Endothelial cell of hepatic sinusoid (primary cell): Measurements from ENCODE around the gene PCGF1.

ENCODE experiments used
- in situ Hi-C: cut with HindIII; loops from 2 replicates; pipeline ENCODE4 v1.10.0; 2017; ENCODE audit warnings: low sequenced_read_pairs

PCGF1 gene

DNA sequence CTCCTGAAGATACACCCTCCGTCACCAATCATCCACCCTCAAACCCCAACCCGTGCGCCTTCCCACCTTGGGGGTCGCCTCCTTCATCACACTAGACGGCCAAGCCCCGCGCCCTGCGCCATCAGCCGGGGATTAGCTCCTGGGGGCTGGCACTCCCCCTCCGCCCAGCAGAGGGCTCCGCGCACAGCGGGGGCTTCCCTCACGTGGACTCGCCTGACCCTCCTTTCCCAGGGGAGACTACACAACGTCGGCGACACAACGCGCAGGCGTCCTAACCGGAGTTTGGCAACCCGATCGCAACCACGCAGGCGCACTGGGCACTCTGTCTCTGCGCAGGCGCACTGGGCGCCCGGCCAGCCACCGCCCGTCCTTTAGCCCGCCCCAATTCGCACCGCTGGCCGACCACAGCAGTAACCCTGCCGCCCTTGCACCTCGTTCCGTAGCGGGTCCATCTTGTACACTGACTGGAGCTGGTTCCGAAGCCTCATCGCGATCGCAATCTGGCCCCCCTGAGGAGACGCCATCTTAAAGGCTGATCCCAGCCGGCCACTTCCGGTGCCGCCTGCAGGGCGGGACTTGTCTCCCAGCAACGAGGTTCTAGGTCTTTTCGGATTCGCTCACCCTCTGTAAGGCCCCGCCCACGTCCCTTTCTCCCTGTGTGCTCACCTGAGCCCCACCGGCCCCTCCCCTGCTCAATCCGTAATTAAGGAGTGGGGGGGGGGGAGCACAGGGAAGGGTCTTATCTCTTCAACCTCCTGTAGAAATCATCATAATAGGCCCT, at the start of gene PCGF1:
TSS of gene PCGF1 (minus strand) at position 551 of the 781 bp plus-strand sequence. CDS start at position 524, 27 bp downstream.
- in situ Hi-C loops, result no loop called here

DNA sequence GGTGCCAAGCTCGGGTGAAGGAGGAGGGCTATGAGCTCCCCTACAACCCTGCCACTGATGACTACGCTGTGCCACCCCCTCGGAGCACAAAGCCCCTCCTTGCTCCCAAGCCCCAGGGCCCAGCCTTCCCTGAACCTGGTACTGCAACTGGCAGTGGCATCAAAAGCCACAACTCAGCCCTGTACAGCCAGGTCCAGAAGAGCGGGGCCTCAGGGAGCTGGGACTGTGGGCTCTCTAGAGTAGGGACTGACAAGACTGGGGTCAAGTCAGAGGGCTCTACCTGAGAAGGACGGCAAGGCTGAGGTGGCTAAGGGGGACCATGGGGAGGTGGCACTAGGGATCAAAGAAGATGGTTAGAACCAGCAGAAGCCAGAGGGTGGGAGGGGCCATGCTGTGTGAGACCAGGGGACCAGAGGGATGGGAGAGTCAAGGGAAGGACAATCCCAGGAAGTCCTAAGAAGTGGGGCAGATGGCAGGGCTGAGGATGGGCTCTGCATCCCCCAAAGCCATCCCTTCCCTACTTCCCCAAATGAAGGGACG, 49.4 kb upstream of the PCGF1 start:
- in situ Hi-C loops, result no loop called here

- in situ Hi-C loops, result no loop called here
These were observed 48.7 kb upstream of the PCGF1 start for GRCh38 chr2:74556159-74556558.

DNA sequence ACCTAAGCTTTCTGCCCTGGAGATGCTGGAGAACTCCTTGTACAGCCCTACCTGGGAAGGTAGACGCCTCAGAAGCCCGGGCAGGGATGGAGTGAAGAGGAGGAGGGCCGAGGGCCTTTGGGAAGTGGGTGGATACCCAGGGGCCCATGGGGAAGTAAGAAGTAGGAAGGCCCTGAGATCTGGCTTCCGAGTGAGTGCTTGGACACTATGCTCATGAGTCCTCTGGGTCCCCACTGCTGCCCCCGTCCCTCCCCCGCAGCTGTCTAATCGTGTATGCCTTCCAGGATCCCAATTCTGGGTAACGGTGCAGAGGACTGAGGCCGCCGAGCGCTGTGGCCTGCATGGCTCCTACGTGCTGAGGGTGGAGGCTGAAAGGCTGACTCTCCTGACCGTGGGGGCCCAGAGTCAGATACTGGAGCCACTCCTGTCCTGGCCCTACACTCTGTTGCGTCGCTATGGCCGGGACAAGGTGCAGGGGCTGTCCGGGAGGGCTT, 48.2 kb upstream of the PCGF1 start:
- in situ Hi-C loops, result no loop called here

- in situ Hi-C loops, result no loop called here
These were observed 47.5 kb upstream of the PCGF1 start for GRCh38 chr2:74554820-74555531.

GRCh38 chr2:74553892-74554819, 46.7 kb upstream of the PCGF1 start, which contains the start of the genes DOK1 and LOXL3:
TSS of gene DOK1 (plus strand) at chr2:74554720. CDS start at chr2:74554755, 35 bp downstream.
TSS of gene LOXL3 (minus strand) at chr2:74553942. CDS start at chr2:74552634, 1,308 bp downstream.
- in situ Hi-C loops, result no loop called here

DNA sequence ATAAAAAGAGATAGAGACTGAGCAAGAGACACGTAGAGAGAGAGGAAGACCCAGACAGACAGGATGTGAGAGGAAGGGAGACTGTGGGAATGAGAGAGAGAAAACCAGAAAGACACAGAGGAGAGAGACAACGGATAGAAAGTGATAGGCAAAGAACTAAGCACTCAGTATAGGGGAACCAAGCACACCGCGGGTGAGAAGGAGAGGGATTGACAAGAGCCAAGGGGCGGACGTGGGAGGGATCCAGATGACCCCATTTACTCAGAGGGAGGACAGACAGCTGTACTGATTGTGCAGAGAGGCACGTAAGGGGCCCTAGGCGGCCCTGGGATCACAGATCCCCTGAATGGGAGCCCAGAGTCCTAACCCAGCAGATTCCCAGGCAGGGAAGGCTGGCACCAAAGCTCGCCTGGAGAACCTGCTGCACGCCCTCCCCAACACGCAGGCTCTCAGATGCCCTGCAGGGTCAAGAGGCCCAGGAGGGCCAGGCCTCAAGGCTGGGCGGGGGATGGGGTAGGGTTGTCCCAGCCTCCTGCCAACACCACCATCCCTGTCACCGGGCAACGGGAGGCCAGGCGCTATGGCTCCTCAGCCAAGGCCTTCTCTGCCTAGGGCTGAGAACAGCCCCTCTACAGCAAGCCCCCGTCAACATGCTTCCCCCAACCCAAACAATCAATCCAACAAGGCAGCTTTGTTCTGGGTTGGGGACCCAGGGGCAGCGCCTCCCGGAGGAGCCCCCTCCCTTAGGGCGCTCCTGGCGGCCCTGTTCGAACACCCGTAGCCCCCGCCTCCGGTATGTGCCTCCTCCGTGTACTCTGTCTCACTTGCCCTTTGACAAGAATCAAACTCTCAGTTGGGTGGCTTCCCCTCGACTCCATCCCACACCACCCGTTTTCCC, 45.7 kb upstream of the PCGF1 start:
- in situ Hi-C loops, result no loop called here

DNA sequence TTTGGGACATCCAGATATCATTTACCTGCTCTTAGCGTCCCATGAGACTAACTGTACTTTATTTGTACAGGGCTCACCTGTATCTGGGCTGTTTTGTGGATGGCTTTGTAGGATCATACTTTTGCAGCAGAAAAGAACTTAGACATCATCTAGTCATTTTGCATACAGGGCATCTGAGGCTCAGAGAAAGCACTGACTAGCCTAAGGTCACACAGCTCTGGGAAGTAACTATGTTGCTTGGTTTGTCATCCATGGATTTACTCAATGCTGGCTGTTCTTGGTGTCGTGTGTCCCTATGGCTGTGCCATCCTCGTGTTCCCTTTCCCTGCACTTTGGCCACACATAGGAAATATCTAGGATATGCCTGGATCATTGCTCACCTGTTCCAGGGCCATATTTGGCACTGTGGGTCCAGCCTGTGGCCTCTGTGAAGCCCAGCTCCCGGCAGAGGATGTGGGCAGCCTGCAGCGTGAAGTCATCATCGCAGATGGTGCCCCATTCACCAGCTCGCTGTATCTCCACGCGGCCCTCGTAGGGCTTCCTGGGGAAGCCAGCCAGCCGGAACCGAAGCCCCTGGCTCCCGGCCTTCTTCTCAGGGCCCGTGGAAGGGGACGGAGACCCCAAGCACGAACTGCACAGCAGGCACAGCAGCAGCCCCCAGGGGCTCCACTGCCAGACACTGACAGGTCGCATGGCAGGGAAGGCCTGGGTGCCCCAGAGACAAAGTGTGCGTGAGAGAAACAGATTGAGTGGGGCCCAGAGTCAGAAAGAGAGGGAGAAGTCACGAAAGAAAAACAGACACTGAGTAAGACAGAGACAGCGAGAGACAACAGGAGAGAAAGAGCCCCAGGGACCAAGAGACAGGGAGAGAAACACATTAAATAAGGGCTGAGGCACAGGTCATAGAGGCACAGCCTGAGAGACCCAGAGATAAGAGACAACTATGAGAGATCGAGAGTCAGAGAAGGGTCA, 44.7 kb upstream of the PCGF1 start:
- in situ Hi-C loops, result no loop called here

DNA sequence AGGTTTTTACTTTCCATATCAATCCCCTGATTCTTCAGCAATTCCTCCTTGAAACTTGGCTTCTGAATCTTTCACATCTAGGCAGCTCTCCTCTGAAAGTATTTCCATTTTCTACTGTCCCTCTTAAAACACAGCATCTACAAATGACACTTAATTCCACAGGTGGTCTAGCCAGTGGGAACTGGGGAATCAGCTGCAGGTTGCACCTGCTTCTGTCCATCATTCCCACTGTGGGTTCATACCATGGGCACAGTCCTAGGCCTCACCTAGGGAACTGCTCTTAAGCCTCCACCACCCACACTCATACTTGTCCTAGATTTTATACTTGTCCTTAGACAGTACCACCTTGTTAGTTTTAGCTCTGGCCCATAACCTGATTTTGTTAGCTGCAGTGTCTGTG, 44.0 kb upstream of the PCGF1 start:
- in situ Hi-C loops, result no loop called here

- in situ Hi-C loops, result no loop called here
These were observed 42.7 kb upstream of the PCGF1 start for GRCh38 chr2:74550231-74550630.

DNA sequence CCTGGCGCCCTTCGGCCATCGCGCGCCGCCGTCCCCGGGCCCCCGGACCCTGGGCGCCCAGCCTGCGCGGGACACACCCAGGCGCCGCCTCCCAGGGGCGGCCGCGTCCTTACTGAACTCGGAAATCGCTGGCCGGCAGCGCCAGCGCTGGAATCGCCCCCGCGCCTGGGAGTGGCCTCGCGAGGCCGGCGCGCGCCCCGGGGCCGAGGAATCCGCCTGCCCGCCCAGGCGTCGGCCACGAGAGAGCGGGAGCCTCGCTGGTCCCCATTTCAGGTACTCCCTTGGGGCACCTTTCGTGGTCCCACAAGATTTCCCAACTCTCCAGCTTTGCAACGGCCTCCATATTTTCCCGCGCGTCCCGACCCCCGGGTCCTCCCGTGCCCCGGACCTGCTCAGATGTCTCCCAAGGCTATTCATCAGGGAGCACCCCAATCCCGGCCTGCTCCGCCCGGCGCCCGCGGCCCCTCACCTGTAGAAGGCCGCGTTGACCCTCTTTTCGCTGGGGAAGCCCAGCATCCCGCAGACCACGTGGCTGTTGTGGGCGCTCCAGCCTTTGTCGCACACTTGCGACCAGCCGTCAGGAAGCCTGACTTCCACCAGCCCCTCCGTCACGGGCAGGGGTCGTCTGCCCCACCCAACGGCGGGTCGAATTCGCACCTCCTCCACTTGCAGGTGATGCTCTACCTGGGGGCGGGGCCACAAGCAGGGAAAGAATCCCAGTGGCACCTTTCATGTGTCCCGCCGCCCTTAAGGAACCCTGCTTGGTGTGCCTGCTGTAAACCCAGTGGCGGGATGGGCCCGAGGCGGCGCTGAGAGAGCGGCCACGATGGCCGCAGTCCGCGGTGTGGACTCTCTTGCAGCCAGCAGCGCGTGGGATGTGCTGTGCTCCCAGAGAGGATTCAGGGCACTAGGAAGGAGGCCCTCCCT, 41.7 kb upstream of the PCGF1 start:
- in situ Hi-C loops, result no loop called here

GRCh38 chr2:74548285-74548899, 40.9 kb upstream of the PCGF1 start:
- in situ Hi-C loops, result no loop called here

GRCh38 chr2:74546004-74546403, 38.5 kb upstream of the PCGF1 start:
- in situ Hi-C loops, result no loop called here

DNA sequence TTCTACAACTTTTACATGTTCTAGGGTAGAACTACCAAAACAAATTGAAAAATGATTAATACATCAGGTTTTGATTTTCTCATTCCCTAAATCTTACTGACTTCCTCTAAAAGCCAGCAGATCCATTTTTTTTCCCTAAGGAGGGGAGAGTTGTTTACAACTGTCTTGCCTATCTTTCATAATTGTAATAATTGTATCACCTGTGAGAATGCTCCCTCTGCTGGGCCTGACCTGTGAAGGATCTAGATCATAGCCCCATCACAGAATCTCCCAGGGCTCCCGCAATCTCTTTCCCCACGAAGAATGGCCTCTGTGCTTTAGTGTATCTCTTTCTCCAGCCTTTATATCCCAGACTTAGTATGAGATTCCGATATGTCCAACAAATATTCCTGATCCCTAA, 37.1 kb upstream of the PCGF1 start:
- in situ Hi-C loops, result no loop called here

DNA sequence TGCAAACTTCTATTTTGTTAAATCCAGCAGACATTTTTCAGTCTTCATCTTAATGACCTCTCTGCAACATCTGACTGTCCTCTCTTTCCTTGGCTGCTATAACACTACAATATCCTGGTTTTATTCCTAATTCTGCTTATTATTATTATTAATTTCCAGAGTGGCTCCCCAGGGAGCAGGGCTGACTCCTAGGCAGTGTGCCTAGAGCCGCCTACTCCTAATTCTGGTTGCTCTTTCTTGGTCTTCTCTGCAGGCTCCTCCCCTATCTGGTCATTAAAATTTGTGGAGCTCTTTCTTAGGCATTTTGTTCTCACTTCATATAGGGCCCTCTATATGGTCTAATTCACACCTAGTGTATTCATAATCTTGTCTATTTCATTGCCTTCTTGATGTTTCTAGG, 35.5 kb upstream of the PCGF1 start:
- in situ Hi-C loops, result no loop called here

- in situ Hi-C loops, result no loop called here
These were observed 32.8 kb upstream of the PCGF1 start for GRCh38 chr2:74540291-74540690.

GRCh38 chr2:74538881-74539339, 31.4 kb upstream of the PCGF1 start:
- in situ Hi-C loops, result loop anchor here (5.0 kb wide), 2 partner anchors 48 to 107 kb away; no protein-coding TSS in a partner anchor
